Retinal pigment epithelial cell (primary cell): Measurements from ENCODE around the gene TMEM135.
"Not testable (repeated sequence)": the region's sequence is repeated elsewhere in the genome, so short reads cannot be mapped to it uniquely, and the experiment has no call there.

Experiments used
- DNase-seq: peaks from one replicate; pipeline ENCODE4 v3.0.0-alpha.2; 2010; ENCODE audit warnings: low read depth
- H3K4me3 ChIP-seq: 2 replicates; pipeline ENCODE4 v1.5.1; 2011; ENCODE audit warnings: mild to moderate bottlenecking, low read length, control low read depth, moderate library complexity
- CTCF ChIP-seq: conservative IDR thresholded peaks from 2 replicates; pipeline ENCODE4 v1.5.1; 2011; ENCODE audit warnings: low read depth, low read length, control low read depth, inconsistent platforms

Gene TMEM135

GRCh38 chr11:87141322-87141721, 103.6 kb downstream of the TMEM135 start:
- H3K4me3 ChIP-seq = no peak overlapping the region

GRCh38 chr11:87141980-87142514, 104.3 kb downstream of the TMEM135 start:
- TF ChIP-seq CTCF = no peak
- no peak for DNase-seq
- no peak overlapping the region for H3K4me3 ChIP-seq

More at GRCh38 chr11:87141322-87141721, 103.6 kb downstream of the TMEM135 start:
- DNase-seq = no peak
- no peak for TF ChIP-seq CTCF

GRCh38 chr11:87142594-87142993, 104.9 kb downstream of the TMEM135 start:
- no peak for TF ChIP-seq CTCF
- no peak for DNase-seq
- no peak overlapping the region for H3K4me3 ChIP-seq

- no peak for TF ChIP-seq CTCF
- no peak for DNase-seq
Observed at GRCh38 chr11:87143641-87144040, 105.9 kb downstream of the TMEM135 start.

GRCh38 chr11:87144252-87144651, 106.5 kb downstream of the TMEM135 start:
- H3K4me3 ChIP-seq = no peak overlapping the region
- TF ChIP-seq CTCF = no peak
- no peak for DNase-seq

More at GRCh38 chr11:87143641-87144040, 105.9 kb downstream of the TMEM135 start:
- no peak overlapping the region for H3K4me3 ChIP-seq

GRCh38 chr11:87148749-87149148, 111.0 kb downstream of the TMEM135 start:
- no peak for TF ChIP-seq CTCF
- no peak for DNase-seq
- no peak overlapping the region for H3K4me3 ChIP-seq

GRCh38 chr11:87149782-87150181, 112.0 kb downstream of the TMEM135 start:
- H3K4me3 ChIP-seq, DNase-seq: not testable (repeated sequence)

GRCh38 chr11:87150936-87151335, 113.2 kb downstream of the TMEM135 start:
- TF ChIP-seq CTCF = no peak
- H3K4me3 ChIP-seq = no peak overlapping the region
- DNase-seq = no peak
